Measurements from ENCODE around the gene ST8SIA3.
"Not testable (repeated sequence)": the region's sequence is repeated elsewhere in the genome, so short reads cannot be mapped to it uniquely, and the experiment has no call there.

- TF ChIP-seq, protein P1, sequence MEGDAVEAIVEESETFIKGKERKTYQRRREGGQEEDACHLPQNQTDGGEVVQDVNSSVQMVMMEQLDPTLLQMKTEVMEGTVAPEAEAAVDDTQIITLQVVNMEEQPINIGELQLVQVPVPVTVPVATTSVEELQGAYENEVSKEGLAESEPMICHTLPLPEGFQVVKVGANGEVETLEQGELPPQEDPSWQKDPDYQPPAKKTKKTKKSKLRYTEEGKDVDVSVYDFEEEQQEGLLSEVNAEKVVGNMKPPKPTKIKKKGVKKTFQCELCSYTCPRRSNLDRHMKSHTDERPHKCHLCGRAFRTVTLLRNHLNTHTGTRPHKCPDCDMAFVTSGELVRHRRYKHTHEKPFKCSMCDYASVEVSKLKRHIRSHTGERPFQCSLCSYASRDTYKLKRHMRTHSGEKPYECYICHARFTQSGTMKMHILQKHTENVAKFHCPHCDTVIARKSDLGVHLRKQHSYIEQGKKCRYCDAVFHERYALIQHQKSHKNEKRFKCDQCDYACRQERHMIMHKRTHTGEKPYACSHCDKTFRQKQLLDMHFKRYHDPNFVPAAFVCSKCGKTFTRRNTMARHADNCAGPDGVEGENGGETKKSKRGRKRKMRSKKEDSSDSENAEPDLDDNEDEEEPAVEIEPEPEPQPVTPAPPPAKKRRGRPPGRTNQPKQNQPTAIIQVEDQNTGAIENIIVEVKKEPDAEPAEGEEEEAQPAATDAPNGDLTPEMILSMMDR (IDR thresholded peaks at IDR 0.05; ENCODE audit: insufficient read depth, low read length), result not testable (repeated sequence)
- not testable (repeated sequence) for TF ChIP-seq POLR2AphosphoS5 (IDR thresholded peaks at IDR 0.05; ENCODE audit: low read depth); SPI1 (IDR thresholded peaks at IDR 0.05; ENCODE audit: borderline replicate concordance, low read depth); GABPA (IDR thresholded peaks at IDR 0.05; ENCODE audit: low read depth); REST (IDR thresholded peaks at IDR 0.05; ENCODE audit: insufficient replicate concordance, low read depth)
Observed at GRCh38 chr18:57396831-57397230, 44.5 kb downstream of the ST8SIA3 start.
